Measurements from ENCODE around the gene ENTPD6.

GRCh38 chr20:25218492-25218891 lies 23.0 kb downstream of the ENTPD6 start:
- TF ChIP-seq CTCF (IDR thresholded peaks at IDR 0.05) (no peak), POLR2A (IDR thresholded peaks at IDR 0.05) (no peak), POLR2AphosphoS5 (IDR thresholded peaks at IDR 0.05) (no peak)
